Measurements from ENCODE around the gene LPAR3.

DNA sequence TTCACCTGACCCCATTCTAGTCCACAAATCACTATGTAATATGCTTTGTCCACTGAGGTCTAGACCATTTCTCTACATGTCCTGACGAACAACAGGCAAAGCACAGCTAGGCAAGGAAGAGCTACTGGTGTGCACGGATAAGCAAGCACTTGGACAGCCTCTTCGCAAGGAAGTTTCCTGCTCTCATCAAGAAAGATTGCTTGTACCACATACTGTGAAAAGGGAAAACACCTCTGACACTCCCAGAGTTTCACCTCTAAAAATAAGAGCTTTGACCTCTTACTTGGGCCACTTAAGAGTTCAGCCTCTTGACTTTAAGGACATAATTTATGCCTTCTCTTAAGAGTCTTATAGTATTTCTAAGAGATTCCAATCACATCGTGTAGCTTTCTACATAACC is 36.0 kb upstream of the LPAR3 start:
- TF ChIP-seq, protein P1, sequence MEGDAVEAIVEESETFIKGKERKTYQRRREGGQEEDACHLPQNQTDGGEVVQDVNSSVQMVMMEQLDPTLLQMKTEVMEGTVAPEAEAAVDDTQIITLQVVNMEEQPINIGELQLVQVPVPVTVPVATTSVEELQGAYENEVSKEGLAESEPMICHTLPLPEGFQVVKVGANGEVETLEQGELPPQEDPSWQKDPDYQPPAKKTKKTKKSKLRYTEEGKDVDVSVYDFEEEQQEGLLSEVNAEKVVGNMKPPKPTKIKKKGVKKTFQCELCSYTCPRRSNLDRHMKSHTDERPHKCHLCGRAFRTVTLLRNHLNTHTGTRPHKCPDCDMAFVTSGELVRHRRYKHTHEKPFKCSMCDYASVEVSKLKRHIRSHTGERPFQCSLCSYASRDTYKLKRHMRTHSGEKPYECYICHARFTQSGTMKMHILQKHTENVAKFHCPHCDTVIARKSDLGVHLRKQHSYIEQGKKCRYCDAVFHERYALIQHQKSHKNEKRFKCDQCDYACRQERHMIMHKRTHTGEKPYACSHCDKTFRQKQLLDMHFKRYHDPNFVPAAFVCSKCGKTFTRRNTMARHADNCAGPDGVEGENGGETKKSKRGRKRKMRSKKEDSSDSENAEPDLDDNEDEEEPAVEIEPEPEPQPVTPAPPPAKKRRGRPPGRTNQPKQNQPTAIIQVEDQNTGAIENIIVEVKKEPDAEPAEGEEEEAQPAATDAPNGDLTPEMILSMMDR (conservative IDR thresholded peaks at IDR 0.05 in 1 of 2, IDR thresholded peaks at IDR 0.05 in 1 of 2; ENCODE audit: extremely low read depth in 1 of 2, insufficient read depth in 1 of 2, low read depth in 1 of 2, low read length in 2 of 2): no peak
- no peak for TF ChIP-seq EZH2 (IDR thresholded peaks at IDR 0.05; ENCODE audit: borderline replicate concordance, low read length)

All from mammary epithelial cell (primary cell).